ENCODE results near the gene RAB11A.

Gene RAB11A

DNA sequence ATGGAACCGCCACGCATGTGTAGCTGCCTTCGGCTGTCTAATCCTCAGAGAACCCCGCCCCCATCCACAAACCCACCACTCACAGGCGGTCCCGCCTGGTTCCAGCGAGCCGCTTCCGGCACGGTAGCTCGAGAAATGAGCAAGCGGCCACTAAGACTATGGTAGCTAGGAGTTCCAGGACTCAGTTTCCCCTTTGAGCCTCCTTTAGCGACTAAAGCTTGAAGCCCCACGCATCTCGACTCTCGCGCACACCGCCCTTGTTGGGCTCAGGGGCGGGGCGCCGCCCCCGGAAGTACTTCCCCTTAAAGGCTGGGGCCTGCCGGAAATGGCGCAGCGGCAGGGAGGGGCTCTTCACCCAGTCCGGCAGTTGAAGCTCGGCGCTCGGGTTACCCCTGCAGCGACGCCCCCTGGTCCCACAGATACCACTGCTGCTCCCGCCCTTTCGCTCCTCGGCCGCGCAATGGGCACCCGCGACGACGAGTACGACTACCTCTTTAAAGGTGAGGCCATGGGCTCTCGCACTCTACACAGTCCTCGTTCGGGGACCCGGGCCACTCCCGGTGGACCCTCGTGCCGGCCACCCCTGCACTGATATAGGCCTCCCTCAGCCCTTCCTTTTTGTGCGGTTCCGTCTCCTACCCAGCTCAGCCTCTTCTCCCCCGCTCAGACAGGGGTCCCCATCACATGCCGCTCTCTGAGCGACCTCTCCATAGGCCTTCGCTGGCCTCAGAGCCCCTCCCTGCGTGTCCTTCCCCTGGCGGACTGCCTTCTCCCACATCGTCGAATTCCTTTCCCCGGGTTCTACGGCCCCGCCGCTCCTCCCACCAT is at the start of gene RAB11A:
Gene RAB11A (plus strand): TSS at position 366 of the 828 bp plus-strand sequence. CDS start 95 bp downstream, at position 461.
- peak; percentile 91 for DNase-seq (ENCODE audit: low read depth)

- no peak for DNase-seq (ENCODE audit: low read depth)
Measured at GRCh38 chr15:65819563-65819960, 49.7 kb upstream of the RAB11A start.

DNA sequence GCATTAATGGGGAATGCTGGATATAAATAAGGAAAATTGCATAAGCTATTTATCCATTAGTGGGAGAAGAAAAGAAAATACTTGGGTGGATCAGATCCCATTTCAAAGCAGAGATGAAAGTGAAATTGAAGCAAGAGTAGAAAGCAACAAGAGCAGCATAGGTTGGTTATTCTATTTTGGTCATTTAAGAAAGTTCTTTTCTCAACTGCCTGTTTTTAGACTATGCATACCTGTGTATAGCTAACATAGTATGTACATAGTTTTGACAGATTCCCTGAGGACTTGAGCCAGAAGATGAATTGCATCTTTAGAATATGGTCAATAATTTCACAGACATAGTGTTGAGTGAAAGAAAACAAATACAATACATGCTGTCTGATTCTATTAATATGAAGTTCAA is 48.2 kb upstream of the RAB11A start:
- DNase-seq (ENCODE audit: low read depth): no peak

GRCh38 chr15:65822316-65822715 is 47.0 kb upstream of the RAB11A start:
- no peak for DNase-seq (ENCODE audit: low read depth)

DNA sequence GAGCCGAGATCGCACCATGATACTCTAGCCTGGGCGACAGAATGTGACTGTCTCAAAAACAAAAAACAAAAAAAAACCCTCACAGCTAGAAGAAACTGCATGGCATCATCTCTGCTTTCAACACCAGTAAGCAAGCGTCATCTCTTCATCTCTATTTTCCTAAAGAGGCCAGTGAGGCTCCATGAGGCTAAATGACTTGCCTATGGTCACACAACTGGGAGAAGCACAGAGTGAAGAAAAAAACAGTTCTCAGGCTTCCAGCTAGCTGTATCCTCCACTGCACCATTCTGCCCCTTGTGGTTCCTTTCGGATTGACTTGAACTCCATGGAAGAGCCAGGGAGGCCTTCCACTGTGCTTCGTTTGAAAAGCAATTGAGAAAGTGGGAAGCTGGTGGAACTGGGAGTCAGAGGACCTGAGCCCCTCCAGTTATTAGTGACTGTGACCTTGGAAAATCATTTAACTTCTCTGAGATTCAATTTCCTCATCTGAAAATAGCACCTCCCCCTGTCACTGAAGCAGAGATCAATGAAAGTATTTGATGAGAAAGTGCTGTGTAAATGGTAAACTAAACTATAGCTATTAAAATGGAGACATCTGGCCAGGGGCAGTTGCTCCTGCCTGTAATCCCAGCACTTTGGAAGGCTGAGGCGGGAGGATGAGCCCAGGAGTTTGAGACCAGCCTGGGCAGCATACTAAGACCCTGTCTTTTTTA is 45.1 kb upstream of the RAB11A start:
- DNase-seq (ENCODE audit: low read depth): peak; percentile 67

DNA sequence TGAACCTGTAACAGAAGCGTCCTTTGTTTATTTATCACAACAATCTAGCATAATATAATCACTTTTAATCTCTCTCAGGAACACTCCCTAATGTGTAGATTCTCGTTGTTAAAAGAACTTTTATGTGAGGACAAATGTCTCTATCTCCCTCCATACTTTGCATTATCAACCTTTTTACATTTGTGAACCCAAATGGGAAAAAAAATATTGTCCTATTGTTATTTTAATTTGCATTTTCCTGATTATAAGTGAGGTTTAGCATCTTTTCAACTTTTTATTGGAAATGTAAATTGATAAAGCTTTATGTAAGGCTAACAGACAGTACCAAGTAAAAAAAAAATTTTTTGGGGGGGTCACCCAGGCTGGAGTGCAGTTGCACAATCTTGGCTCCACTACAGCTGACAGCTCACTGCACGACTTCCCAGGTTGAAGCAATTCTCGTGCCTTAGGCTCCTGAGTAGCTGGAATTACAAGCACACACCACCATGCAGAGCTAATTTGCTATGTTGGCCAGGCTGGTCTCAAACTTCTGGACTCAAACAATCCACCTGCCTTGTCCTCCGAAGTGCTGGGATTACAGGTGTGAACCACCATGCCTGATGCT is 44.2 kb upstream of the RAB11A start:
- DNase-seq (ENCODE audit: low read depth): no peak

DNA sequence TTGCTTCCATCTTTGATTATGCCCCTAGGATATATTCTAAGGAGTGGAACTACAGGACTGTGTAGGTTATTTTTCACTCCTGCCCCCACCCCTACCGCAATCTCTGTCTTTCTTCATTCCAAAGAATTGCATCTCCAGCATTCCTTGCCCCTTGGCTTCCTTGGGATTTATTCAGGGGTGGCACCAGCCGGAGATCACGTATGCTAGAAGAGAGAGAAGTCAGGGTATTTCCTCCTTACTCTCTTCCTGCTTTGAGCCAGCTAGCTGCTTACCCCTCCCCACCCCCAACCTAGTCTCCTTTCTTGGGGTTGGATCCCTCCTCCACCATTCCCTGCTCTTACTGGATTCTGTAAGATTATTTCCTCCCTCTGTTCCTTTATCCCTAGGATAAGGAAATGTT is 42.2 kb upstream of the RAB11A start:
- DNase-seq (ENCODE audit: low read depth): no peak

GRCh38 chr15:65828585-65828984 is 40.7 kb upstream of the RAB11A start:
- no peak for DNase-seq (ENCODE audit: low read depth)

DNA sequence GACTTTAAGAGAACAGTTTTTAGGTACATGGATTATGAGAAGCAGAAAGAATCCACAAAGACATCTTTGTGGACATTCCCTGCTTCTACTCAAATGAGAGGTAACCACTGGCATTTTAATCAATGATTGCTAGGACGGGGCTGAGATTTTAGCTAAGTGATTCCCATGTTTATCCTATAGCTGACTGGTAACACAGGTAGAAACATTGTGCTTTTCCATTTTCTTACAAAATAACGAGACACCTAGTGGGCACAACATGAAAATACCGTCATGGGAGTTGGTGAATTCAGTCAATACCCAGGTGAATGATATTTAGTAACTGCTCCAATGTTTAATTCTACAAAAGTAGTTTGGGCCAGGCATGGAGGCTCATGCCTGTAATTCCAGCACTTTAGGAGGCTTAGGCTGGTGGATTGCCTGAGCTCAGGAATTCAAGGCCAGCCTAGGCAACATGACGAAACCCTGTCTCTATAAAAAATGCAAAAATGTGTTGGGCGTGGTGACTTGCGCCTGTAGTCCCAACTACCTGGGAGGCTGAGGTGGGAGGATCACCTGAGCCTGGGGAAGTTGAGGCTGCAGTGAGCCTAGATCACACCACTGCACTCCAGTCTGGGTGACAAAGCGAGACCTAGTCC is 40.0 kb upstream of the RAB11A start:
- no peak for DNase-seq (ENCODE audit: low read depth)

GRCh38 chr15:65832549-65833364 is 36.5 kb upstream of the RAB11A start:
- DNase-seq (ENCODE audit: low read depth): peak; percentile 97

GRCh38 chr15:65833501-65834205 is 35.6 kb upstream of the RAB11A start:
- DNase-seq (ENCODE audit: low read depth): no peak

- no peak for DNase-seq (ENCODE audit: low read depth)
Measured at GRCh38 chr15:65834603-65835282, 34.5 kb upstream of the RAB11A start.

- no peak for DNase-seq (ENCODE audit: low read depth)
Measured at GRCh38 chr15:65835447-65835846, 33.8 kb upstream of the RAB11A start.

GRCh38 chr15:65836665-65837064 is 32.6 kb upstream of the RAB11A start:
- no peak for DNase-seq (ENCODE audit: low read depth)

- no peak for DNase-seq (ENCODE audit: low read depth)
Measured at GRCh38 chr15:65837301-65838294, 31.7 kb upstream of the RAB11A start.

GRCh38 chr15:65839354-65839901 is 29.9 kb upstream of the RAB11A start:
- no peak for DNase-seq (ENCODE audit: low read depth)

GRCh38 chr15:65839985-65840384 is 29.3 kb upstream of the RAB11A start:
- DNase-seq (ENCODE audit: low read depth): no peak

DNA sequence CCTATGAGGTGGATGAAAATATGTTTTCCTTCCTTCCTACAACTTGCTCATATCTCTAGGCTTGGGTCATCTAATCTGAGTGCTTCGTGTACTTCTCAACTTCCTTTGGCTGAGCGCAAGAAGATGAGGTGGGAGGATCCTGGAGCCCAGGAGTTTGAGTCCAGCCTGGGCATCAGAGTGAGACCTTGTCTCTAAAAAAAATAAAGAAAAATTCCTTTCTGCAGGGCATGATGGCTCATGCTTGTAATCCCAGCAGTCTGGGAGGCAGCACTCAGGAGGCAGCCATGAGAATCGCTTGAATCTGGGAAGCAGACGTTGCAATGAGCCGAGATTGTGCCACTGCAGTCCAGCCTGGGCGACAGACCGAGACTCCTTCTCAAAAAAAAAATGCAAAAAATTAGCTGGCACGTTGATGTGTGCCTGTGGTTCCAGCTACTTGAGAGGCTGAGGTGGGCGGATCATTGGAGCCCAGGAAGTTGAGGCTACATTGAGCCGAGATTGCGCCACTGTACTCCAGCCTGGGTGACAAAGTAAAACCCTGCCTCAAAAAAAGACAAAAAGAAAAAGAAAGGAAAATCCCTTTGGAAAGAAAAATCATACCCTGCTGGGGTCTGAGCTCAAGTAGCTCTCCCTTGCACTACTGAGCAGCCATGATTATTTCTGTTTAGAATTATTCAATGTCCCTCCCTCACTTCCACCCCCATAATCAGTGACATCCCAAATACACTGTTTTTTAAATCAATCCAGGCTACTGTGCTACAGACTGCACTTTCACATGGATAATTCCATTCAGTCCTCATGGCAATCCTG is 28.0 kb upstream of the RAB11A start:
- no peak for DNase-seq (ENCODE audit: low read depth)

Data from stromal cell of bone marrow (primary cell).